ENCODE results near the gene ICE2. TPM values are rescaled to one million over a fixed set of nuclear protein-coding genes. Genes with fewer than 3 reads are reported as not detected.

Gene ICE2
- total RNA-seq, 3 donors from 2014 or later = 31.5 to 47.5 (median 36.3) TPM

DNA sequence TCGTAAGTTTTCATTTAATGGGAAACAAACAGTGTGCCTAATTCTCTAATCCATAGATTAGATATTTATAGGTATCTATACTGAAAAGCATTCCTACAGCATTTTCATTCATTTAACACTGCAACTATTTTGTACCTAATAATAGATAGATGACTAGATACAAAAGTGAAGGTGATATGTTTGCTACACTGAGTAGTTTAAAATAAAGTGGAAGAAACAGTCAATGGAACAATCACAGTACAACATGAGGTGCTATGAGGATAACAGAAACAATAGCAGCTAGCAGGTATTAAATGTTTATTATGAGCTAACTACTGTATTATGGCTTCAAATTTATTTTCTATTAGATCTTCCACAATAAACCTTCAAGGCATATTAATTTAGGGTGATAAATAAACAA is 50.0 kb downstream of the ICE2 start:
- DNase-seq (no peak), ATAC-seq (no peak)
- Histone ChIP-seq H3K4me3 (no peak overlapping the region), H3K9me3 (no peaks in the 10 kb centered on the region), H3K36me3 (ENCODE audit: low read depth) (no peaks in the 10 kb centered on the region), H3K4me1 (ENCODE audit: low read depth) (no peaks in the 10 kb centered on the region)
- intact Hi-C loops (cut with DNase I, micrococcal nuclease) = no loop called here
- TF ChIP-seq, protein P1, sequence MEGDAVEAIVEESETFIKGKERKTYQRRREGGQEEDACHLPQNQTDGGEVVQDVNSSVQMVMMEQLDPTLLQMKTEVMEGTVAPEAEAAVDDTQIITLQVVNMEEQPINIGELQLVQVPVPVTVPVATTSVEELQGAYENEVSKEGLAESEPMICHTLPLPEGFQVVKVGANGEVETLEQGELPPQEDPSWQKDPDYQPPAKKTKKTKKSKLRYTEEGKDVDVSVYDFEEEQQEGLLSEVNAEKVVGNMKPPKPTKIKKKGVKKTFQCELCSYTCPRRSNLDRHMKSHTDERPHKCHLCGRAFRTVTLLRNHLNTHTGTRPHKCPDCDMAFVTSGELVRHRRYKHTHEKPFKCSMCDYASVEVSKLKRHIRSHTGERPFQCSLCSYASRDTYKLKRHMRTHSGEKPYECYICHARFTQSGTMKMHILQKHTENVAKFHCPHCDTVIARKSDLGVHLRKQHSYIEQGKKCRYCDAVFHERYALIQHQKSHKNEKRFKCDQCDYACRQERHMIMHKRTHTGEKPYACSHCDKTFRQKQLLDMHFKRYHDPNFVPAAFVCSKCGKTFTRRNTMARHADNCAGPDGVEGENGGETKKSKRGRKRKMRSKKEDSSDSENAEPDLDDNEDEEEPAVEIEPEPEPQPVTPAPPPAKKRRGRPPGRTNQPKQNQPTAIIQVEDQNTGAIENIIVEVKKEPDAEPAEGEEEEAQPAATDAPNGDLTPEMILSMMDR (IDR thresholded peaks at IDR 0.05) = no peak

DNA sequence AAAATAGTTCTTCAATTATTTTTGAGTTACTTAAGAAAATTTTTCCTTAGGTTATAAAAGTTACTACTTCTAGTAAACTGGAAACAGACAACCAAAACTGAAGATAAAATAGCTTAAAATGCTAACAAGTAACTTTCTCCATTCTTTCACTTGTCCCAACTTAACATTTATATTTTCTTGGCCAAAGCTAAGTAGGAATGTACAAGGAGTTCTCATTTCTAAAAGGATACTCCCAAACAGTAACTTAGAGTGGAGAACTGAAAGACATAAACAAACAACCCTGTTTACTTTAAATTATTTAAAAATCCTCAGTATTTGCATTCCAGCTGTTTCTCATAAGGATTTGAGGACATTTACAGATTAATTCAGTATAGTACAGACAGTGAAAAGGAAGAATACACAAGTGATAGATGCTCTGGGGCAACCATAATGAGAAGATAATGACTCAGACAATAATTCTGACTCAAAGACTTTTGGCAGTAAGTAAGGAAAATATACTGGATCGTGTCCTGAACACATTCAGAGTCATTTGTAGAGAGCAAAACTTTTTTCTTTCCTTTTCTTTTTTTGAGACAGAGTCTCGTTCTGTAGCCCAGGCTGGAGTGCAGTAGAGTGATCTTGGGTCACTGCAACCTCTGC is 52.0 kb downstream of the ICE2 start:
- no peak for DNase-seq
- no peak overlapping the region for H3K4me3 ChIP-seq
- ATAC-seq = peak; percentile 57
- TF ChIP-seq, protein P1 (IDR thresholded peaks at IDR 0.05) = no peak
- H3K36me3 ChIP-seq (ENCODE audit: low read depth) = no peaks in the 10 kb centered on the region
- intact Hi-C loops (cut with DNase I, micrococcal nuclease) = no loop called here
- no peaks in the 10 kb centered on the region for H3K4me1 ChIP-seq (ENCODE audit: low read depth)
- H3K9me3 ChIP-seq = no peaks in the 10 kb centered on the region

DNA sequence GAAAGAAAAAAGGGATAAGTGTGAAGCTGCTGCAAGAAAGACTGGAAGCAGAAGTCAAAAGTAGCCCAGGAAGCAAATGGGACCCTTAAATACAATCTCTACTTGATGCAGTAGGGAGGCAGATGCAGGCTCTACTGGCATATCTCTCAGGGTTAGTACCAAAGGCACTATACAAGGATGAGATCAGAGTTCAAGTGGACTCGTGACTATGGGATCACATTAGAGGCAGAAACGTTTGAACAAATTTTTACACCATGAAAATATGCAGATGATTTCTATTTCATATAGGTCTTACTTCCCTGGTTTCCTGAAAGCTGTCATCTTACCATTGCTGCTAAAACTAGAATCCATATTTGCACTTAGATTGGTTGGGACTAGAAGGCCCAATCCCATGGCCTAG is 53.5 kb downstream of the ICE2 start:
- H3K4me3 ChIP-seq = no peak overlapping the region
- H3K9me3 ChIP-seq = no peaks in the 10 kb centered on the region
- ATAC-seq = no peak
- intact Hi-C loops (cut with DNase I, micrococcal nuclease) = no loop called here
- DNase-seq = no peak
- TF ChIP-seq, protein P1 (IDR thresholded peaks at IDR 0.05) = no peak
- H3K4me1 ChIP-seq (ENCODE audit: low read depth) = no peaks in the 10 kb centered on the region
- no peaks in the 10 kb centered on the region for H3K36me3 ChIP-seq (ENCODE audit: low read depth)

DNA sequence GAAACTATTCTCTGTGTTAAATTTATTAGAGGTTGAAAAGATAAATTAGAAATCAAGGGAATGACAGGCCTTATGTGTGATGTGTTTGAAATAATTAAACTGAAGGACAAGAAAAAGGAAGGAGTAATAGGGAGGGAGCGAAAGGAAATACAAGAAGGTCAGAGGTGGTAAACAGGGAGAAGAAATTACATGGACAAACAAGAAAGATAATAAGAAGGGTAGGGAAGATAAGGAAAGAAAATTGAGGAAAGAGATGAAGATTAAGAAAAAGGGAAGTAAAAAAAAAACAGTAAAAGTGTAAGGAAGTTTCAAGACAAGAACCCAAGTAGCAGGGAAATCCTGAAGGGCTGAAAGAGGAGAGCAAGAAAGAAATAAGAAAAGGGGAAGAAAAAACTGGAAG is 54.9 kb downstream of the ICE2 start:
- no peak overlapping the region for H3K4me3 ChIP-seq
- no peaks in the 10 kb centered on the region for H3K9me3 ChIP-seq
- ATAC-seq (no peak), DNase-seq (no peak)
- TF ChIP-seq, protein P1 (IDR thresholded peaks at IDR 0.05) = no peak
- H3K4me1 ChIP-seq (ENCODE audit: low read depth) = no peaks in the 10 kb centered on the region
- H3K36me3 ChIP-seq (ENCODE audit: low read depth) = no peaks in the 10 kb centered on the region
- intact Hi-C loops (cut with DNase I, micrococcal nuclease) = no loop called here

DNA sequence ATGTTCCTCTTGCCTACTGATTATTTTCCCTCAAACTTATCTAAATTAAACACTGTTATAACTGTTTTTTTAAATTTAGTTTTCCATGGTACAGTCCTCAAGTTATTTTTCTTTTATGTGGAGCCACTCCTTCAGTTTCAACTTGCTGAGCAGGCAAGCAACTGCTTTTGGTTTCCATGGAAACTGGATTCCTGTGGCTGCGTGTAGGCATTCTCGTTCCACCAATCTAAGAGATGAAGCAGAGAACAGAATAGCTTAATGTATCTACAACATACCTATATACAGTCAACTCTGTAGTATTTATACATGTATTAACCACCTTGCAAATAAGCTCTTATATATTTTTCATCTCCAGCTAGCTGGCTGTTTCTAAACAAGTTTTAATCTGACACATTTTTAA is 55.4 kb downstream of the ICE2 start:
- TF ChIP-seq, protein P1 (IDR thresholded peaks at IDR 0.05) = no peak
- H3K36me3 ChIP-seq (ENCODE audit: low read depth) = no peaks in the 10 kb centered on the region
- intact Hi-C loops (cut with DNase I, micrococcal nuclease) = no loop called here
- H3K4me1 ChIP-seq (ENCODE audit: low read depth) = no peaks in the 10 kb centered on the region
- DNase-seq = no peak
- ATAC-seq = peak; percentile 50
- H3K4me3 ChIP-seq = no peak overlapping the region
- H3K9me3 ChIP-seq = no peaks in the 10 kb centered on the region

DNA sequence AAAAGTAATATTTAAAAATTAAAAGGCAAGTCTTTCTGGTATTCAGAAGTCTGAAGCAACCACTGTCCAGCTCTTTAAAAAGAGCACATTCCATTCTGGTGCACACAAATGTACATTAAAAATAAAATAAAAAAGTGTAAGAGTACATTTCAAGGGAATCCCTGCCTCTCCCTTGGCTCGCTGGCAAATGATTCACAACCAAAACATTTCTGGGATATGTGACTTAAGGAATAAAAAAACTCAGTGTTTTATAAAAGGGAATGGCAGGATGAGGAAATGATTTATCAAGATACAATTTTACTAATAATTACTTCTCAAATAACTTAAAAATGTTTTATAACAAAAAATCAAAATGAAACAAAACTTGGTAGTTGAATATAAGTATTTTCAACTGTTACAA is 57.4 kb downstream of the ICE2 start:
- intact Hi-C loops (cut with DNase I, micrococcal nuclease) = no loop called here
- no peaks in the 10 kb centered on the region for H3K36me3 ChIP-seq (ENCODE audit: low read depth)
- DNase-seq (no peak), ATAC-seq (no peak)
- H3K4me1 ChIP-seq (ENCODE audit: low read depth) = no peaks in the 10 kb centered on the region
- H3K4me3 ChIP-seq = no peak overlapping the region
- H3K9me3 ChIP-seq = no peaks in the 10 kb centered on the region
- TF ChIP-seq, protein P1 (IDR thresholded peaks at IDR 0.05) = no peak

Measured in mucosa of descending colon (tissue), 3 donors.